ENCODE measurements around the gene KCNIP3. TPM values are rescaled to one million over a fixed set of nuclear protein-coding genes. Genes with fewer than 3 reads are reported as not detected.

KCNIP3 gene
- total RNA-seq, 1 donor from 2014 or later, result 7.2 TPM

DNA sequence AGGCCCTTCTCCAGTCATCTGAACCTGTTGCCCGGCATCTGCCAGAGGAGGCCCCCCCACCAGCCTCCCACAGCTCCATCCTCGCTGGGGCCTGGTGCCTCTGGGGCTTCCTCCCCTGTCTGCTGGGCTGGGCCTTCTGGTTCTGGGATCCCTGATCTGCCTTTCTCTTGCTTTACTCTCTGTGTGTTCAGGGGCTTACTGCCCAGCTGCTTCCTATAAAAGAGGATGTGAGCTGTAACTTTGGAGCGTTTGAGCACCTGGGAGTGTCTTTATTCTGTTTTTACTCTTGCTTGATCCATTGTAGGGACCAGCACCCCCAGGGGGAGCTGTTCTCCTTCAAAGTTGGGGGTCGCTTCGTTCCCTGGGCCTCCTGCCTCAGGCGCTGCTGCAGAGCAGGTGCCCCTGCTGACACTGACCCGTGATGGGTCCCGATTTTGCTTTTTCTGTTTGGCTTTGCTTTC is 82.3 kb downstream of the KCNIP3 start:
- Histone ChIP-seq H3K27me3 (ENCODE audit: control insufficient read depth, insufficient read depth, low read length) (no peaks in the 10 kb centered on the region), H3K36me3 (ENCODE audit: control insufficient read depth, insufficient read depth, low read length) (no peaks in the 10 kb centered on the region), H3K4me3 (ENCODE audit: low read depth, low read length) (no peak overlapping the region)
- TF ChIP-seq, protein P1, sequence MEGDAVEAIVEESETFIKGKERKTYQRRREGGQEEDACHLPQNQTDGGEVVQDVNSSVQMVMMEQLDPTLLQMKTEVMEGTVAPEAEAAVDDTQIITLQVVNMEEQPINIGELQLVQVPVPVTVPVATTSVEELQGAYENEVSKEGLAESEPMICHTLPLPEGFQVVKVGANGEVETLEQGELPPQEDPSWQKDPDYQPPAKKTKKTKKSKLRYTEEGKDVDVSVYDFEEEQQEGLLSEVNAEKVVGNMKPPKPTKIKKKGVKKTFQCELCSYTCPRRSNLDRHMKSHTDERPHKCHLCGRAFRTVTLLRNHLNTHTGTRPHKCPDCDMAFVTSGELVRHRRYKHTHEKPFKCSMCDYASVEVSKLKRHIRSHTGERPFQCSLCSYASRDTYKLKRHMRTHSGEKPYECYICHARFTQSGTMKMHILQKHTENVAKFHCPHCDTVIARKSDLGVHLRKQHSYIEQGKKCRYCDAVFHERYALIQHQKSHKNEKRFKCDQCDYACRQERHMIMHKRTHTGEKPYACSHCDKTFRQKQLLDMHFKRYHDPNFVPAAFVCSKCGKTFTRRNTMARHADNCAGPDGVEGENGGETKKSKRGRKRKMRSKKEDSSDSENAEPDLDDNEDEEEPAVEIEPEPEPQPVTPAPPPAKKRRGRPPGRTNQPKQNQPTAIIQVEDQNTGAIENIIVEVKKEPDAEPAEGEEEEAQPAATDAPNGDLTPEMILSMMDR (IDR thresholded peaks at IDR 0.05; ENCODE audit: insufficient read depth, low read length, poor library complexity, severe bottlenecking), result no peak
- no peak for DNase-seq (ENCODE audit: low read depth)

DNA sequence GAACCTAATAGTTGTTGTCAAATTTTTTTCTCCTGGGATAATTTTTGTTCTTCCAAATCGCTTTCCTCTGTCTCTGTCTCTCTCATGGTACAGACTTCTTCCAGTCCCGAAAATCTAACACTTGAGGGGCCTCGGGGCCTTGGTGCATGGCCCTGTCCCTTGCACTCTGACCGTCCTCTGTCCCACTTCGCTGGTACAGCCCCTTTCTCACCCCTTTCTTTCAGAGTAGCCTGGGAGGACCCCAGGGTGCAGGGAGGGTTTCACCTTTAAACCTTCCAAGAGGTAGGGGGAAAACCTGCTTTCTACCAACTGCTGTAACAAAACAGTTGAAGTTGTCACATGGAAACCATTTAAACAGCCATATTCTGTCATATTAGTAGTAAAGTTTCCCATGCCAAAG is 83.1 kb downstream of the KCNIP3 start:
- TF ChIP-seq, protein P1 (IDR thresholded peaks at IDR 0.05; ENCODE audit: insufficient read depth, low read length, poor library complexity, severe bottlenecking), result no peak
- H3K4me3 ChIP-seq (ENCODE audit: low read depth, low read length), result no peak overlapping the region
- no peaks in the 10 kb centered on the region for H3K36me3 ChIP-seq (ENCODE audit: control insufficient read depth, insufficient read depth, low read length)
- DNase-seq (ENCODE audit: low read depth), result no peak
- H3K27me3 ChIP-seq (ENCODE audit: control insufficient read depth, insufficient read depth, low read length), result no peaks in the 10 kb centered on the region

DNA sequence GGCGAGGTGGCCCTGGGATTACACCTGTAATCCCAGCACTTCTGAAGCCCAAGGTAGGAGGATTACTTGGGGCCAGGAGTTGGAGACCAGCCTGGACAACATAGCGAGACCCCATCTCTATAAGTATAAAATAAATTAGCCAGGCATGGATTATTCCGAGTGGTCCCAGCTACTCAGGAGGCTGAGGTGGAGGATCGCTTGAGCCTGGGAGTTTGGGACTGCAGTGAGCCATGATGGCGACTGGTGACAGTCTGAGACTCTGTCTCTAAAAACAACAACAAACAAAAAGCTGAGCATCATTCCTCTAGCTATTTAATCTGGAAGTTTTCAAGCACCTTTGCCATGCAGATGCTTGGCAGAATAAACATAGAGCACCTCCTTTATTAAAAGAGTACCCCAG is 83.6 kb downstream of the KCNIP3 start:
- H3K27me3 ChIP-seq (ENCODE audit: control insufficient read depth, insufficient read depth, low read length), result no peaks in the 10 kb centered on the region
- H3K4me3 ChIP-seq (ENCODE audit: low read depth, low read length), result no peak overlapping the region
- no peaks in the 10 kb centered on the region for H3K36me3 ChIP-seq (ENCODE audit: control insufficient read depth, insufficient read depth, low read length)
- TF ChIP-seq, protein P1 (IDR thresholded peaks at IDR 0.05; ENCODE audit: insufficient read depth, low read length, poor library complexity, severe bottlenecking), result no peak
- no peak for DNase-seq (ENCODE audit: low read depth)

DNA sequence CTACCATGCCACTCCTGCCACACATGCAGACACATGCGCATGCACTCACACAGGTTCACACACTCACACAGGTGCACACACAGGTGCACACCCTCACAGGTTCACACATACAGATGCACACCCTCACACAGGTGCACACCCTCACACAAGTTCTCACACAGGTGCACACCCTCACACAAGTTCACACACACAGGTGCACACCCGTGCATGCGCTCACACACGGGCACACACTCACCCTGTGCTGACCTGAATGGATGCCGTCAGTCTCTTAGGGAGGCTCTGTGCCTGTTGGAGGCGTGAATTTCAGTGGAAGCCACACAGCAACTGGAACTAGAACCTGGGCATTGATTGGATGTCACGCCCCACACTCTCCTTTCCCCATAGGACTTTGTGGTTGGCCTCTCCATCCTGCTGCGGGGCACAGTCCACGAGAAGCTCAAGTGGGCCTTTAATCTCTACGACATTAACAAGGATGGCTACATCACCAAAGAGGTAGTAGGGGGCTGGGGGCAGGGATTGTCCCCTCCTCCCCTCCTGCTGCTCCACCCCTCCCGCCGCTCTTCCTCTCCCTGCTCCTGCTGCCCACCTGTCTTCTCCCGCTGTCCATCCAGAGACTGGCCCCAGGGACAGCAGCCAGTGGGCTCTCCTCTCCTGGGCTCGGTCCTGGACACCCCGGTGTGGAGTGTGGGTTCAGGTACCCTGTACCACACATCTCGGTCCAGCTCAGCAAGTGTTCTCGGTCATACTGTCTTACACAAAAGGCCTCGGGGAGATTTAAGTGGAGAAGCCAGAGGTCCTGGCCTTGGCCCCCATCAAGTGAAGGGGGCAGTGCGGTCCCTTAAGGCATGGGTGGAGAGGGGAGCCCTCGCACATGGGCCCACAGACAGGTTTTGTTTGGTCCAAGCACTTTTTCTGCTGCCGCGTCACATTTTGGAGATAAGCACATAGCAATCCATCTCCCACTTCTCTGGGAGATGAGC is 84.4 kb downstream of the KCNIP3 start:
- no peaks in the 10 kb centered on the region for H3K36me3 ChIP-seq (ENCODE audit: control insufficient read depth, insufficient read depth, low read length)
- TF ChIP-seq, protein P1 (IDR thresholded peaks at IDR 0.05; ENCODE audit: insufficient read depth, low read length, poor library complexity, severe bottlenecking), result no peak
- DNase-seq (ENCODE audit: low read depth), result no peak
- H3K4me3 ChIP-seq (ENCODE audit: low read depth, low read length), result no peak overlapping the region
- no peaks in the 10 kb centered on the region for H3K27me3 ChIP-seq (ENCODE audit: control insufficient read depth, insufficient read depth, low read length)

DNA sequence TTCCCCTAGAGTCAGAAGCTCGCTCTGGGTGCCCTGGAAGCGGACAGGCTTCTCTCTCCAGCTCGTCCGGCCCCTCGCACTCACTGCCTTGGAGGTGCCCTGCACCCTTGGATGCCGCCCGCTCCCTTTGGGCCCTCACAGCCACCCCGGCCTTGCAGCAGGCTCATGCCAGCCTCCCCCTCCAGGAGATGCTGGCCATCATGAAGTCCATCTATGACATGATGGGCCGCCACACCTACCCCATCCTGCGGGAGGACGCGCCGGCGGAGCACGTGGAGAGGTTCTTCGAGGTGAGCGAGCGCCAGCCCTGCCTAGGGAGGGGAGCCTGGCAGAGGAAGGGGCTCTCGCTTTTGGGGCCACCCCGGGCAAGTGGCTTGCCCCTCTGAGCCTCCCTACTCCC is 85.0 kb downstream of the KCNIP3 start:
- Histone ChIP-seq H3K36me3 (ENCODE audit: control insufficient read depth, insufficient read depth, low read length) (no peaks in the 10 kb centered on the region), H3K27me3 (ENCODE audit: control insufficient read depth, insufficient read depth, low read length) (no peaks in the 10 kb centered on the region), H3K4me3 (ENCODE audit: low read depth, low read length) (no peak overlapping the region)
- TF ChIP-seq, protein P1 (IDR thresholded peaks at IDR 0.05; ENCODE audit: insufficient read depth, low read length, poor library complexity, severe bottlenecking), result no peak
- no peak for DNase-seq (ENCODE audit: low read depth)

All from kidney epithelial cell (primary cell).